ENCODE results near the gene CAB39L.

CAB39L gene

DNA sequence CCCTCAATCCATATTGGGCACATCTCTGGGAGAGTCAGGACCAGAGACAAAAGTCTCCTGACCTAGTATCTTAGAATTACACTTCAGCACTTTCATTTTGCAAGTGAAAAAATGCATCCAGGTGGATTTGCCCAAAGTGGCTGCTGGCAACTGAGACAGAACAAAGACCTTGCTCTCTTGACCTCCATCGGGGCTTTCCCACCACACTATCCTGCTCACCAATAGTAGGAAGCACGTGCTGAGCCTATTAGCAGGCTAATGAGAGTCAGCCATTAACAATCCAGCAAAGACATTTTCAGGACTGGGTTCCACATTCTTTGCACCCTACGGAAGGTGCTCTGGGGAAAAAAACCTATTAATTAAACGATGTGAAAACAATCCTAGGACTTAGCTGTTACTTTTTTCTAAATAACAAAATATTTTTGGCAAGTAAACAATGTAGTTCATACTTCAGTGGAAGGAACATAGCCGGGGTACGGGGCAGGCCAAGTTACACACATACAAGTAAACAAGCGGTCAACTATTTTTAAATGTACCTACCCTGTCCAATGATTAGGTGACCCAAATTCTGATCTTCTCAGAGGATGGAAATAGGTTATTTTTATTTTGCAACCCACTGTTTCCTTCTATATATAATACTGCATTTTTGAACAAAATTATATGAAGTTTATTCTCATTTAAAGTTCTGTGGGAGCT lies 117.5 kb downstream of the CAB39L start:
- no peak for DNase-seq (ENCODE audit: low read depth in 1 of 2, low spot score in 1 of 2)
- TF ChIP-seq JUND (IDR thresholded peaks at IDR 0.05; ENCODE audit: low read depth), result no peak
- in situ Hi-C loops (cut with HindIII; ENCODE audit: low pct_unique_long_range_greater_than_20kb, low sequenced_read_pairs), result no loop called here

DNA sequence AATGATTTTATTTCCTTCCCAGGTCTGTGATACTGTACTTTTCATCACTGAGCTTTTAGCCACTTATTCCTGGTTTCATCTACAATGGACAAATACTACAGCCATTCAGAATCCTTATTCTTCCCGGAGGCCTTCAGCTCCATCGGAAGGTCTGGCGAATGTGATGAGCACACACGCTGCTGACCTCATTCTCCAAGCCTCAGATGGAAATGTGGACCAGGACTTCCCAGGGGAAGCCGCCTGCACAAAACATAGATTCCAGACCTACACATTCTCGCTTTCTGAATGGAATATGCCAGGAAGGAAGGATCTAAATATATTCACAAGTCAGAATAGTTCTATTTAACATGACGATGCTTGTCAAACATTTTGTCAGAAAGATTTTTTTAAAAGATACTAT lies 120.5 kb downstream of the CAB39L start:
- in situ Hi-C loops (cut with HindIII; ENCODE audit: low pct_unique_long_range_greater_than_20kb, low sequenced_read_pairs), result no loop called here
- no peak for TF ChIP-seq JUND (IDR thresholded peaks at IDR 0.05; ENCODE audit: low read depth)
- DNase-seq (ENCODE audit: low read depth in 1 of 2, low spot score in 1 of 2), result no peak

DNA sequence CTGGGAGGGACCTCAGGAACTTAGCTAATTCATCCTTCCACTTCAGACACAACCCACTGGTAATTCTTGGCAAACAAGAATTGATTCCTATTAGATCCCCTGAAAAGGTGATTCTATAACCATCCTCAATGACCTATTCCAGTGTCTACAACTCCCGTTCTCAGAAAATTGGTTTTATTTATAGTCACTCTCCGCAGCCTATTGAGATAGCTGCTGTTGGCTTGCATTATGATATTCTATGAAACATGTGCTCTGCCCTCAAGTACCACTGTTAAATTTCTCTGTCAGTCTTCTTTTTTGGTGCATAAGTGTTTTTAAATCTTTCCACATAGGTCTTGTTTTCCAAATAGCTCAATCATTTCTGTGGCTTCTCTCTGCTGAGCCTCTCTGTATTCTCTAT lies 121.2 kb downstream of the CAB39L start:
- no peak for TF ChIP-seq JUND (IDR thresholded peaks at IDR 0.05; ENCODE audit: low read depth)
- in situ Hi-C loops (cut with HindIII; ENCODE audit: low pct_unique_long_range_greater_than_20kb, low sequenced_read_pairs), result no loop called here
- DNase-seq (ENCODE audit: low read depth in 1 of 2, low spot score in 1 of 2), result no peak

DNA sequence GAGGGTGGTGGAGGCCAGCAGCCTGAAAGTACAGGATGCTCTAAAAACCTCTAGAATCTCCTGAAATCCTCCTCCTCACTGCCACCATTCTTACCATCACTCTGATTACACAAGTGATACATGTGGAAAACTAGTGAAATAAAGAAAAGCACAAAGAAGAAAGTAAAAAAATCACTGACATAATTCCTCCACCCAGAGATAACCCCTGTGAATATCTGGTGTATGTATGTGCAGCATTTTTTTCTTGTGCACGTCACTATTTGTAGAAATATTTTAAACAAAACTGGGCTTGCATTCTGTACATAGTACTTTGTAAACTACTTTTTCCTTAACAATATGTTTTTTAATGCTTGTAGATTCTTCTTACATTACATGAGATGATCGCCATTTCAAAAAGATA lies 122.9 kb downstream of the CAB39L start:
- DNase-seq (ENCODE audit: low read depth in 1 of 2, low spot score in 1 of 2), result no peak
- in situ Hi-C loops (cut with HindIII; ENCODE audit: low pct_unique_long_range_greater_than_20kb, low sequenced_read_pairs), result no loop called here

DNA sequence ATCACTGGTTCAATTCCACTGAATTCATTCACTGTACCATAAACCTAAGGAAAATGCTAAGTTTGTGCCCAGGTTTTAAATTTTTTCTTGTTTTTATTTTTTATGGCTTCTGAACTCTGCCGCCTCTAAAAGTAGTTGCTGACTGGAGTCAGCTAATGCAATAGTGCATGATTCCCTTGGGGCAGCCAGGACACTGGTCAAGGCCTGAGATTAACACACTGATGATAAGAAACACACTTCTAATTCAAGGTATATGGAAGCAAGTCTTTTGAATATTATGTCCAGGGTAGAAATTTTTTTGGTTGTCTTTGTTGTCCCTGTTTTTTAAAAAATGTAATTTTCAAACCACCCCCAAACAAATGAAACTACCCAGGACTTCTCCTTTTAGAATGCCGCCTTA lies 123.9 kb downstream of the CAB39L start:
- no peak for DNase-seq (ENCODE audit: low read depth in 1 of 2, low spot score in 1 of 2)
- in situ Hi-C loops (cut with HindIII; ENCODE audit: low pct_unique_long_range_greater_than_20kb, low sequenced_read_pairs), result no loop called here
- no peak for TF ChIP-seq JUND (IDR thresholded peaks at IDR 0.05; ENCODE audit: low read depth)

More for the DNA sequence above, 122.9 kb downstream of the CAB39L start:
- no peak for TF ChIP-seq JUND (IDR thresholded peaks at IDR 0.05; ENCODE audit: low read depth)

DNA sequence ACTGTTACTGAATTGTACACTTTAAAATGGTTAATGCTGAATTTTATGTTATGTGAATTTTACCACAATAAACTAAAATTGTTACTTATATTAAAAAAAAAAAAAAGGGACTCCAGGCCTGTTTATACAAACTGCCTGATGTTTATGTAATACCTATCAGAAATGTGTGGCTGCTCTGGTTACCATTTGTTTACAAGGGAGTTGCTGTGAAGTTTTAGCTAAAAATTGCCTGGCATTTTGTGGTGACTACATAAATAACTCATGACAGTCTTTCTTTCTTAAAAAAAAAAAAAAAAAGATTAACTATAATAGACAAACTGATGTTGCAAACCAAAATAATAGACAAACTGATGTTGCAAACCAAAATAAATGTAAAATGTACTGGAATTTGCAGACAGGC lies 124.3 kb downstream of the CAB39L start:
- no peak for DNase-seq (ENCODE audit: low read depth in 1 of 2, low spot score in 1 of 2)
- TF ChIP-seq JUND (IDR thresholded peaks at IDR 0.05; ENCODE audit: low read depth), result no peak
- in situ Hi-C loops (cut with HindIII; ENCODE audit: low pct_unique_long_range_greater_than_20kb, low sequenced_read_pairs), result no loop called here

DNA sequence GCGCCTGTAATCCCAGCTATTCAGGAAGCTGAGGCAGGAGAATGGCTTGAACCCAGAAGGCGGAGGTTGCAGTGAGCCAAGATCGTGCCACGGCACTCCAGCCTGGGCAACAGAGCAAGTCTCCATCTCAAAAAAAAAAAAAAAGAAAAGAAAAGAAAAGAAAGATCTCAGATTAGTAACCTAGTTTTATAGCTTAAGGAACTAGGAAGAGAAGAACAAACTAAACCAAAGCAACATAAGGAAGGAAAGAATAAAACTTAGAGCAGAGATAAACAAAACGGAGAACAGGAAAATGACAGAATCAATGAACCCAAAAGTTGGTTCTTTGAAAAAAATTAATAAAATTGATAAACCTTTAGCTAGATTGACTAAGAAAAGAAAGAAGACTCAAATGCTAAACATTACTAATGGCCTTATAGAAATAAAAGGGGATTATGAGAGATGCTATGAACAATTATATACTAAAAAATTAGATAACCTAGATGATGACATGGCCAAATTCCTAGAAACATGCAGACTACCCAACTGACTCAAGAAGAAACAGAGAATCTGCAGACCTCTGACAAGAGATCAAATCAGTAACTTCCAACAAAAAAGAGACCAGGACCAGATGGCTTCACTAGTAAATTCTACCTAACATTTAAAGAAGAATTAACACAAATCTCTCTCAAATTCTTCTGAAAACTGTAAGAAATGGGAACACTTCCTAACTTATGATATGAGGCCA lies 127.9 kb downstream of the CAB39L start:
- in situ Hi-C loops (cut with HindIII; ENCODE audit: low pct_unique_long_range_greater_than_20kb, low sequenced_read_pairs), result no loop called here
- TF ChIP-seq JUND (IDR thresholded peaks at IDR 0.05; ENCODE audit: low read depth), result no peak
- no peak for DNase-seq (ENCODE audit: low read depth in 1 of 2, low spot score in 1 of 2)

DNA sequence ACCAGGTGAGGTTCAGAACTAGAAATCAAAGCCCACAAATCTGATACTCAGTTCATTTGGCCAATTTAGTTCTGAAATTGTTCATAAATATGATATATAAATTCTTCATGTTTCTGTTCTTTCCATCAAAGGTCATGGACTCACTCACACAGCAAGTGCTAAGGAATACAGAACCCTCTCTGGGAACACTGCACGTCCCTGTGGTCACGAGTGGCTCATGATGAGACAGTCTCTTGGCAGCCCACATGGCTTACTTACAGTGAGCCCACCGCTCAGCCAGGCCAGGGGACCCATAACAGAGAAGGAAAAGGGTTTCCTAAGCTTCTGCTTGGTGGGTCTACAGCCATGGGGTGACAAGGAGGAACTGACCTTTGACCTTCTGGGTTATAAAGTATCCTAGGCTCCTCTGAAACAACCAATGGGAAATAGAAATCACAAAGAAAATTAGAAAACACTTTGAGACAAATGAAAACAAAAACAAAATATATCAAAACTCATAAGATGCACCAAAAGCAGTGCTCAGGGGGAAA lies 128.8 kb downstream of the CAB39L start:
- no peak for TF ChIP-seq JUND (IDR thresholded peaks at IDR 0.05; ENCODE audit: low read depth)
- DNase-seq (ENCODE audit: low read depth in 1 of 2, low spot score in 1 of 2), result no peak
- in situ Hi-C loops (cut with HindIII; ENCODE audit: low pct_unique_long_range_greater_than_20kb, low sequenced_read_pairs), result no loop called here

DNA sequence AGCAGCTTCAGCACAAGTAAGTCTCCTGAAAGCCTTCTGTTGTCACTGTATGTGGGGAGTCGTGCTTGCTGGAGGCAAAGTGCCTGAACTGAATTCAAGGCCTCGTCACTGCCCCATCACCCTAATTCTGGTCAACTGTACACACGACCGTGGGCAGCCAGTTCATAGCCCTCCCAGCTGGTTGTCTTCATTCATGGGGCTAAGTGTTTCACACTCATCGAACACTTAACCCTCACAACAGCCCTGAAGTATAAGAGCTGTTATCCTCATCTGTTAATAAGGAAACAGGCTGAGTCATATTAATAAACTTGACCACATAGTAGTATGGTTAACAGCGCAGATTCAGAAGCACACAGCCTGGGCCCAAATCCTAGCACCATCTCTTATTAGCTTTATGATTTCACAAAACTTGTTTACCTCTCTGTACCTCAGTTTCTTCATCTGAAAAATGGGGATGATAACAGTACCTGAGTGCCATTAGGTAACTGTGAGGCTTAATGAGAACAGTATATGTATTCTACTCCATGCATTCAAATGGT lies 129.5 kb downstream of the CAB39L start:
- TF ChIP-seq JUND (IDR thresholded peaks at IDR 0.05; ENCODE audit: low read depth), result no peak
- in situ Hi-C loops (cut with HindIII; ENCODE audit: low pct_unique_long_range_greater_than_20kb, low sequenced_read_pairs), result no loop called here

DNA sequence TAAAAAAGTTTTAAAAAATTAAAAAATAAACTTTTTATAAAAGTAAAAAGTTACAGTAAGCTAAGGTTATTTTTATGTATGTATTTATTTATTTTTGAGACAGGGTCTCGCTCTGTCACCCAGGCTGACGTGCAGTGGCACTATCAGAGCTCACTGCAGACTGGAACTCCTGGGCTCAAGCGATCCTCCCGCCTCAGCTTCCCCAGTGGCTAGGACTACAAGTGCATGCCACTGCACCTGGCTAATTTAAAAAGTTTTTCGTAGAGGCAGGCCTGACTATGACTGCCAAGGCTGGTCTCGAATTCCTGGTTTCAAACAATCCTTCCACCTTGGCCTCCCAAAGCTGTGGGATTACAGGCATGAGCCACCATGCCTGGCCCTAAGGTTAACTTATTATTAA lies 132.0 kb downstream of the CAB39L start:
- in situ Hi-C loops (cut with HindIII; ENCODE audit: low pct_unique_long_range_greater_than_20kb, low sequenced_read_pairs), result no loop called here
- TF ChIP-seq JUND (IDR thresholded peaks at IDR 0.05; ENCODE audit: low read depth), result no peak
- no peak for DNase-seq (ENCODE audit: low read depth in 1 of 2, low spot score in 1 of 2)

More for the DNA sequence above, 129.5 kb downstream of the CAB39L start:
- DNase-seq (ENCODE audit: low read depth in 1 of 2, low spot score in 1 of 2), result no peak

DNA sequence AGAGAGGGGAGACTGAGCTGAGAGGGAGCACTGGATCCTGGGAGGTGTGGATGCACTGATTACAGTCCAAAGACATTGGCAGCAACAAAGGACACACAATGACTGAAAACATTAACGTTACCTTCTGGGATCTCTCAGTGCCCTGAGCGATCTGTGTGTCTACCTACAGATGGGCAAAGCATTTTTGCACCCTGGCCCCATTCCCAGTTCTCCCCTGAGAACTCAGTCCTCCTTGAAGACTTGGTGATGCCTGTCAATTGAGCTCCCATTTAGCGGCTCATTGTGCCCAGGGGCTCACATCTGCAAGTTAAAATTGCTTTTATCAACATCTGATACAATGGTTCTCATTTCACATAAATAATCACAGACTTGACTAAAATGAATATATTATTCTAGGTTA lies 133.6 kb downstream of the CAB39L start:
- TF ChIP-seq JUND (IDR thresholded peaks at IDR 0.05; ENCODE audit: low read depth), result no peak
- no peak for DNase-seq (ENCODE audit: low read depth in 1 of 2, low spot score in 1 of 2)
- in situ Hi-C loops (cut with HindIII; ENCODE audit: low pct_unique_long_range_greater_than_20kb, low sequenced_read_pairs), result no loop called here

DNA sequence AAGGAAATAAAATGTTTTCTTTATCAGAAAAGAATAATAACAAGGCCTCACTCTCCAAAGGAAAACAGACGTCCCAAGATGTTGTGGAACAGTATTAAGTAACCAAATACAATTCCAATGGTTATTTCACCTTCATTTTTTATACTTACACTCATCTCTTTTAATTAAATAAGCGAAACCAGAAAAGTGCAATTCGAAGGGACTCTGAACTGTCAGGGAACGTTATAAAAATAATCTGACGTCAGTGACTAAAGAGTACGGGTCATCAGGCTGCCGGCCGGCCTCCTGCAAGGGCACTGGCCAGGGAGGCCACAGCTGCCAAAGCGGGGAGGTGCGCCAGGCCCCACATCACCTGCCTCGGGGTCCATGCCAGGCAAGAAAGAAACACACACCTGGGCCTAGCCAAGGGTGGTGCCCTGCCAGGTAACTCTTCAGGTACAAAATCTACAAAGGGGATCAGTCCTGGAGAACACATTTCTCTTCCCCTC lies 134.9 kb downstream of the CAB39L start:
- DNase-seq (ENCODE audit: low read depth in 1 of 2, low spot score in 1 of 2), result no peak
- in situ Hi-C loops (cut with HindIII; ENCODE audit: low pct_unique_long_range_greater_than_20kb, low sequenced_read_pairs), result no loop called here
- no peak for TF ChIP-seq JUND (IDR thresholded peaks at IDR 0.05; ENCODE audit: low read depth)
